HCT116 (cell line): ENCODE data around the gene ACAD9. TPM values are rescaled to one million over a fixed set of nuclear protein-coding genes. Genes with fewer than 3 reads are reported as not detected.

Source experiments
- ATAC-seq: fragments of 200-7000 bp; cut with Tn5 transposase; 2 replicates; pipeline ENCODE4 v1.9.1; 2020; ENCODE audit warnings: mild to moderate bottlenecking, moderate library complexity
- BruUV-seq: library from RNA; stranded (reverse); fragments of 400-500 nt; replicated peaks from 2 replicates; lab custom pipeline; 2021; lab: Mats Ljungman, UMichigan
- CTCF ChIA-PET: fragments of 300-600 bp; sonication (Branson Sonifier 250); formaldehyde crosslinking; loops from one replicate; lab custom pipeline; 2021; ENCODE audit warnings: antibody characterized with exemption; lab: Charles Lee
- POLR2A ChIA-PET: fragments of 300-600, 350-600 bp; sonication (Branson Sonifier 250); formaldehyde crosslinking; loops from one replicate; lab custom pipeline; 2021; ENCODE audit warnings: antibody characterized with exemption; lab: Charles Lee
- RAD21 ChIA-PET, 2 experiments: fragments of 300-600 bp; sonication (Branson Sonifier 250); formaldehyde crosslinking; loops; one replicate each; lab custom pipeline; 2023; ENCODE audit warnings: low total read pairs in 2 of 2; ENCODE audit not compliant: uncharacterized antibody in 2 of 2, unreplicated experiment in 2 of 2, low non-redundant PET in 1 of 2; lab: Charles Lee
- DNase-seq: peaks from one replicate; pipeline ENCODE4 v3.0.0-alpha.2; 2010; ENCODE audit warnings: low read depth, low spot score
- H2AFZ ChIP-seq: fragments of 200-600 bp; shearing (Covaris generic), sonication (generic); 2 replicates; pipeline ENCODE4 v1.6.1; 2017; ENCODE audit warnings: low read depth, mixed run types, mixed read lengths, antibody characterized with exemption, low read length; ENCODE audit not compliant: poor library complexity, severe bottlenecking
- H3K27ac ChIP-seq: 2 replicates; pipeline ENCODE4 v1.5.1; 2012; ENCODE audit warnings: low read depth, low read length
- H3K27me3 ChIP-seq: fragments of 200-600 bp; sonication (generic); 2 replicates; pipeline ENCODE4 v1.6.1; 2016; ENCODE audit warnings: mixed run types, low read length, mixed read lengths; ENCODE audit not compliant: insufficient read depth
- H3K36me3 ChIP-seq, 2 experiments: fragments of 200-500 bp in 1 of 2; fragments of 200-600 bp in 1 of 2; sonication (Bioruptor generic) in 1 of 2; sonication (generic) in 1 of 2; 2 replicates each; pipeline versions ENCODE4 v1.5.1 to v1.6.1; 2014 to 2016; ENCODE audit warnings: low read length in 2 of 2, inconsistent platforms in 1 of 2, mixed read lengths in 1 of 2, mixed run types in 1 of 2; ENCODE audit not compliant: insufficient read depth in 2 of 2, control insufficient read depth in 1 of 2
- H3K4me1 ChIP-seq, 2 experiments: fragments of 200-600 bp in 1 of 2; sonication (generic) in 1 of 2; 2 replicates each; pipeline versions ENCODE4 v1.5.1 to v1.6.1; 2012 to 2017; ENCODE audit warnings: low read length in 2 of 2, inconsistent platforms in 1 of 2, mild to moderate bottlenecking in 1 of 2, mixed read lengths in 1 of 2, mixed run types in 1 of 2, moderate library complexity in 1 of 2; ENCODE audit not compliant: insufficient read depth in 2 of 2, control insufficient read depth in 1 of 2
- H3K4me2 ChIP-seq: fragments of 200-600 bp; sonication (generic); 2 replicates; pipeline ENCODE4 v1.6.1; 2017; ENCODE audit warnings: mixed run types, low read length, mixed read lengths
- H3K4me3 ChIP-seq, 2 experiments: fragments of 200-600 bp in 1 of 2; sonication (generic) in 1 of 2; replicated peaks in 1 of 2; 2 replicates each; pipeline ENCODE4 v1.5.1; 2011 to 2016; ENCODE audit warnings: low read length in 2 of 2, control low read depth in 1 of 2, low read depth in 1 of 2, mild to moderate bottlenecking in 1 of 2, mixed read lengths in 1 of 2, mixed run types in 1 of 2
- H3K79me2 ChIP-seq: fragments of 200-600 bp; sonication (generic); 2 replicates; pipeline ENCODE4 v1.6.1; 2017; ENCODE audit warnings: mild to moderate bottlenecking, mixed run types, low read length, moderate library complexity, mixed read lengths; ENCODE audit not compliant: insufficient read depth
- H3K9ac ChIP-seq: fragments of 200-600 bp; sonication (generic); 2 replicates; pipeline ENCODE4 v1.6.1; 2016; ENCODE audit warnings: low read length, mixed read lengths
- H3K9me2 ChIP-seq: fragments of 200-600 bp; sonication (generic), shearing (Covaris generic); 2 replicates; pipeline ENCODE4 v1.6.1; 2017; ENCODE audit warnings: mixed run types, mild to moderate bottlenecking, moderate library complexity; ENCODE audit not compliant: insufficient read depth
- H3K9me3 ChIP-seq, 2 experiments: fragments of 200-500 bp in 1 of 2; fragments of 200-600 bp in 1 of 2; sonication (Bioruptor generic) in 1 of 2; sonication (generic) in 1 of 2; 2 replicates each; pipeline ENCODE4 v1.6.1; 2014 to 2017; ENCODE audit warnings: low read length in 2 of 2, mixed read lengths in 2 of 2, inconsistent platforms in 1 of 2, low read depth in 1 of 2, mild to moderate bottlenecking in 1 of 2, mixed run types in 1 of 2, moderate library complexity in 1 of 2; ENCODE audit not compliant: control insufficient read depth in 1 of 2, insufficient read depth in 1 of 2
- H4K20me1 ChIP-seq: fragments of 200-600 bp; sonication (generic), shearing (Covaris generic); 2 replicates; pipeline ENCODE4 v1.6.1; 2017; ENCODE audit warnings: mixed run types, mild to moderate bottlenecking, moderate library complexity; ENCODE audit not compliant: insufficient read depth
- CBX3 ChIP-seq: IDR thresholded peaks from 2 replicates; pipeline ENCODE4 v1.6.1; 2012; ENCODE audit warnings: low read depth
- CTCF ChIP-seq, 3 experiments: fragments of 200-600 bp in 1 of 3; sonication (generic) in 1 of 3; IDR thresholded peaks in 2 of 3; conservative IDR thresholded peaks in 1 of 3; 2 replicates each; pipeline ENCODE4 v1.5.1; 2012 to 2017; ENCODE audit warnings: low read depth in 2 of 3, low read length in 2 of 3, antibody characterized with exemption in 1 of 3, borderline replicate concordance in 1 of 3, control low read depth in 1 of 3, mild to moderate bottlenecking in 1 of 3, mixed read lengths in 1 of 3, mixed run types in 1 of 3, moderate library complexity in 1 of 3; ENCODE audit not compliant: insufficient read depth in 1 of 3
- EGR1 ChIP-seq: IDR thresholded peaks from 2 replicates; pipeline ENCODE4 v1.6.1; 2012; ENCODE audit warnings: low read depth
- EZH2 ChIP-seq: fragments of 200-600 bp; sonication (generic); IDR thresholded peaks from 2 replicates; pipeline ENCODE4 v1.6.1; 2017; ENCODE audit warnings: antibody characterized with exemption, mixed run types
- JUND ChIP-seq: IDR thresholded peaks from 2 replicates; pipeline ENCODE4 v1.6.1; 2012
- RAD21 ChIP-seq: IDR thresholded peaks from 2 replicates; pipeline ENCODE4 v1.6.1; 2012; ENCODE audit warnings: low read depth, mild to moderate bottlenecking
- SIN3A ChIP-seq: IDR thresholded peaks from 2 replicates; pipeline ENCODE4 v1.6.1; 2012; ENCODE audit warnings: low read depth
- SP1 ChIP-seq: IDR thresholded peaks from 2 replicates; pipeline ENCODE4 v1.6.1; 2012; ENCODE audit warnings: low read depth
- SRF ChIP-seq: IDR thresholded peaks from 2 replicates; pipeline ENCODE4 v1.6.1; 2012; ENCODE audit warnings: low read depth
- TCF7L2 ChIP-seq: IDR thresholded peaks from 2 replicates; pipeline ENCODE4 v1.7.0; 2011; ENCODE audit warnings: borderline replicate concordance, inconsistent platforms; ENCODE audit not compliant: insufficient read depth, insufficient read length; ENCODE audit errors: extremely low read depth
- YY1 ChIP-seq: IDR thresholded peaks from 2 replicates; pipeline ENCODE4 v1.6.1; 2011; ENCODE audit warnings: low read length, low read depth, moderate library complexity, mild to moderate bottlenecking; ENCODE audit not compliant: insufficient replicate concordance; ENCODE audit errors: extremely low read depth
- intact Hi-C: fragments of 100-400 bp; cut with micrococcal nuclease; formaldehyde crosslinking; loops from 2 replicates; pipeline ENCODE4 v1.10.0; 2022
- total RNA-seq: library from RNA; stranded (reverse); gene quantifications from one replicate; pipeline ENCODE4 v1.2.1, GENCODE V29; 2021; ENCODE audit not compliant: unreplicated experiment

ACAD9 gene
- total RNA-seq, 1 experiment from 2014 or later = 55.8 TPM

- no peak for TF ChIP-seq EZH2
- TF ChIP-seq RAD21 = no peak
Observed at GRCh38 chr3:128929364-128929763, 49.9 kb downstream of the ACAD9 start (continued).

- Histone ChIP-seq H3K4me3 (no peak overlapping the region), H3K27me3 (no peaks in the 10 kb centered on the region), H3K79me2 (no peaks in the 10 kb centered on the region), H3K36me3 (no peaks in the 10 kb centered on the region), H2AFZ (no peak overlapping the region), H3K9me3 (no peaks in the 10 kb centered on the region), H3K4me2 (no peak overlapping the region), H3K27ac (no peak overlapping the region), H4K20me1 (no peaks in the 10 kb centered on the region), H3K9me2 (no peaks in the 10 kb centered on the region), H3K4me1 (no peaks in the 10 kb centered on the region), H3K9ac (no peak overlapping the region)
- DNase-seq (no peak), ATAC-seq (no peak)
- POLR2A ChIA-PET = no interaction called here
- no TSS peak for BruUV-seq
- TF ChIP-seq SP1 (no peak), SRF (no peak), EGR1 (no peak), RAD21 (no peak), YY1 (no peak), JUND (no peak), TCF7L2 (no peak), CTCF (IDR thresholded peaks at IDR 0.05 in 2 of 3, conservative IDR thresholded peaks at IDR 0.05 in 1 of 3; ENCODE audit: borderline replicate concordance in 1 of 3, insufficient read depth in 1 of 3, low read depth in 2 of 3, low read length in 2 of 3) (no peak), SIN3A (no peak), CBX3 (no peak)
- CTCF ChIA-PET = no interaction called here
- RAD21 ChIA-PET = no interaction called here
- intact Hi-C loops = no loop called here
Observed at GRCh38 chr3:128931046-128931445, 51.6 kb downstream of the ACAD9 start.
